B cell (primary cell): ENCODE data around the gene OR2M2.

Source experiments
- EZH2 ChIP-seq: IDR thresholded peaks from 2 replicates; pipeline ENCODE4 v1.6.1; 2012; ENCODE audit warnings: borderline replicate concordance, low read depth, mild to moderate bottlenecking, moderate library complexity, low read length; ENCODE audit not compliant: insufficient read depth, poor library complexity, severe bottlenecking
- TF ChIP-seq, protein P1 (sequence below): fragments of 200-600 bp; IDR thresholded peaks from one replicate; pipeline ENCODE4 v1.8.0; 2022; ENCODE audit warnings: antibody characterized with exemption, mild to moderate bottlenecking

DNA sequence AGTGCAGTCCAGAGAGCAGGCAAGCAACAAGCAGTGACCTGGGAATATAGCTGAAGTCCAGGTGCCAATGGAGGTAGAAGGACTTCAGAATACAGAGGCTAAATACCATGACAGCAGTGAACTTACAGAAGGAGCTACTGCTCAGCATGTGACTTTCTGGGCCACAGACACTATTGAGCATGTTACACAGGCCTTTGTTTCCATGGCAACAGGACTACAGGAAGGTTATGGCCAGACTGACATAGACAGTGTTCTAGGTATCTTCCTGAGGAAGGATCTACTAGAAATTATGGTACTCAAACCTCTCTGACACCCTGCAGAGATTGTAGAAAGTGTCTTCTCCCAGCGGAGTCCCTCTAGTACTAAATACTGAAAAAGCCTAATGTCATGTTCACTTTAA is 18.7 kb upstream of the OR2M2 start:
- TF ChIP-seq, protein P1, sequence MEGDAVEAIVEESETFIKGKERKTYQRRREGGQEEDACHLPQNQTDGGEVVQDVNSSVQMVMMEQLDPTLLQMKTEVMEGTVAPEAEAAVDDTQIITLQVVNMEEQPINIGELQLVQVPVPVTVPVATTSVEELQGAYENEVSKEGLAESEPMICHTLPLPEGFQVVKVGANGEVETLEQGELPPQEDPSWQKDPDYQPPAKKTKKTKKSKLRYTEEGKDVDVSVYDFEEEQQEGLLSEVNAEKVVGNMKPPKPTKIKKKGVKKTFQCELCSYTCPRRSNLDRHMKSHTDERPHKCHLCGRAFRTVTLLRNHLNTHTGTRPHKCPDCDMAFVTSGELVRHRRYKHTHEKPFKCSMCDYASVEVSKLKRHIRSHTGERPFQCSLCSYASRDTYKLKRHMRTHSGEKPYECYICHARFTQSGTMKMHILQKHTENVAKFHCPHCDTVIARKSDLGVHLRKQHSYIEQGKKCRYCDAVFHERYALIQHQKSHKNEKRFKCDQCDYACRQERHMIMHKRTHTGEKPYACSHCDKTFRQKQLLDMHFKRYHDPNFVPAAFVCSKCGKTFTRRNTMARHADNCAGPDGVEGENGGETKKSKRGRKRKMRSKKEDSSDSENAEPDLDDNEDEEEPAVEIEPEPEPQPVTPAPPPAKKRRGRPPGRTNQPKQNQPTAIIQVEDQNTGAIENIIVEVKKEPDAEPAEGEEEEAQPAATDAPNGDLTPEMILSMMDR: no peak
- no peak for TF ChIP-seq EZH2
